AG09309 (cell line): Measurements from ENCODE around the gene GRIK3.

Experiments
- DNase-seq: peaks from one replicate; pipeline ENCODE4 v3.0.0-alpha.2; 2010; ENCODE audit warnings: low read depth
- H3K4me3 ChIP-seq: 2 replicates; pipeline ENCODE4 v1.5.1; 2011; ENCODE audit warnings: mild to moderate bottlenecking, low read depth, low read length, moderate library complexity; ENCODE audit not compliant: control insufficient read depth
- TF ChIP-seq, protein P1 (sequence below): IDR thresholded peaks from 2 replicates; pipeline ENCODE4 v1.5.1; 2011; ENCODE audit warnings: mild to moderate bottlenecking, low read depth, low read length, inconsistent platforms; ENCODE audit not compliant: insufficient read depth, control insufficient read depth; ENCODE audit errors: missing control alignments

The GRIK3 gene

DNA sequence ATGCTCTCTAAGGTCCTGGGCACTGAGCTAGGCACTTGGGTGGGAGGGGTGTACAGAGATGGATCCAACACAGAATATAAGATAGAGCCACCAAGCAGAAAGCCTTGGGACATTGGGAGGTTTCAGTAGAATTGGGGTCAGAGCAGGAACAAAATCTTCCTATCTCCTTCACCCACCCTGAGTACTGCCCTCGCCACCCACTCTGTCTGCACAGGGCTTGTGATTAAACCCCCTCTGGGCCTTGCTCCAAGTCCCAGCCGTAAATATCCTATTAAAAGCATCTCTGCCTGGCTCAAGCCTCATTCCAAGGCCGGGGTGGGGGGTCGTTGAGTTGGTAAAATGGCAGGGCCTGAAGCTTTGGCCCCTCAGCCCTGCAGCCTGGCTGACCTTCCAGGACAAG is 166.7 kb downstream of the GRIK3 start:
- no peak for DNase-seq

DNA sequence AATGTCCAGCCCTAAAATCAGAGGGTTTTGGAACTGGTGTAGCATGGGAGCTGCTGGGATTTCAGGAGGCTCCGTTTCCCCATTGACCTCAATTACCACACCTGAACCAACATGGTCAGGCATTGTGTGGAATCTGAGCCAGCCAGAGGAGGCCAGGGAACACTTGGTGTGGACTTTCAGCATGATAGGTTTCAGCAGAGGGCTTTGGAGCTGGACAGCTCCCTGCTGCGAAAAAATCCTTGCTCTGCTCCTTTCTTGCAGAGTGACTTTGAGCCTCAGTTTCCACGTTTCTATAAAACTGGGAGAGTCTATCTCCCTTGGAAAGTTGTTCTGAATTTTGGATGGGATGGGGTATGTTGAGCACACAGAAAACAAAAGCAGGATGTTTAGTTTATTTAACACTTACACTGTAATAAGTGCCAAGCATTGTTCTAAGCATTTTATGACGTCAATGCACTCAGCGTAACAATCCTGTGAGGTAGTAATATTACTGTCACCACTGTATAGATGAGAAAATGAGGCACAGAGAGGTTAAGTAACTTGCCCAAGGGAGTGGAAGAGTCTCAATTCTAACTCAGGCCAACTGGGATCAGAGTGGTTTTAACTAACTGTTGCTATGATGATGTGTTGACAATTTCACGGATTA is 168.0 kb downstream of the GRIK3 start:
- no peak overlapping the region for H3K4me3 ChIP-seq
- no peak for DNase-seq
- TF ChIP-seq, protein P1, sequence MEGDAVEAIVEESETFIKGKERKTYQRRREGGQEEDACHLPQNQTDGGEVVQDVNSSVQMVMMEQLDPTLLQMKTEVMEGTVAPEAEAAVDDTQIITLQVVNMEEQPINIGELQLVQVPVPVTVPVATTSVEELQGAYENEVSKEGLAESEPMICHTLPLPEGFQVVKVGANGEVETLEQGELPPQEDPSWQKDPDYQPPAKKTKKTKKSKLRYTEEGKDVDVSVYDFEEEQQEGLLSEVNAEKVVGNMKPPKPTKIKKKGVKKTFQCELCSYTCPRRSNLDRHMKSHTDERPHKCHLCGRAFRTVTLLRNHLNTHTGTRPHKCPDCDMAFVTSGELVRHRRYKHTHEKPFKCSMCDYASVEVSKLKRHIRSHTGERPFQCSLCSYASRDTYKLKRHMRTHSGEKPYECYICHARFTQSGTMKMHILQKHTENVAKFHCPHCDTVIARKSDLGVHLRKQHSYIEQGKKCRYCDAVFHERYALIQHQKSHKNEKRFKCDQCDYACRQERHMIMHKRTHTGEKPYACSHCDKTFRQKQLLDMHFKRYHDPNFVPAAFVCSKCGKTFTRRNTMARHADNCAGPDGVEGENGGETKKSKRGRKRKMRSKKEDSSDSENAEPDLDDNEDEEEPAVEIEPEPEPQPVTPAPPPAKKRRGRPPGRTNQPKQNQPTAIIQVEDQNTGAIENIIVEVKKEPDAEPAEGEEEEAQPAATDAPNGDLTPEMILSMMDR = no peak

More for the DNA sequence above, 166.7 kb downstream of the GRIK3 start:
- no peak overlapping the region for H3K4me3 ChIP-seq
- TF ChIP-seq, protein P1 = no peak

DNA sequence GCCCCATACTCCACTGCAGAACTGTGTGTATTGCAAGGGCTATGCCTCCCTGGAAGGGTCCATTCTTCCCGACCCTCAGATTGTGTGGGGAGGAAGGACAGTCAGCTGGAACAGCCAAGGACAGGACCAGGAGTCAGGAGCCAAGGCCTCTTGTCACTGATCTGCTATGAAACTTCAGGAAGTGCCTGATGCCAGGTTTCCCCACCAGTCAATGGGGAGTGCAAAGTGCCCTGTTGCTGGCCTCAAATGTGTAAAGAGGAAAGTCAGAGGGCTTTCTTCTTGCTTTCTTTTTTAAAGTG is 168.8 kb downstream of the GRIK3 start:
- no peak overlapping the region for H3K4me3 ChIP-seq
- TF ChIP-seq, protein P1 = no peak

DNA sequence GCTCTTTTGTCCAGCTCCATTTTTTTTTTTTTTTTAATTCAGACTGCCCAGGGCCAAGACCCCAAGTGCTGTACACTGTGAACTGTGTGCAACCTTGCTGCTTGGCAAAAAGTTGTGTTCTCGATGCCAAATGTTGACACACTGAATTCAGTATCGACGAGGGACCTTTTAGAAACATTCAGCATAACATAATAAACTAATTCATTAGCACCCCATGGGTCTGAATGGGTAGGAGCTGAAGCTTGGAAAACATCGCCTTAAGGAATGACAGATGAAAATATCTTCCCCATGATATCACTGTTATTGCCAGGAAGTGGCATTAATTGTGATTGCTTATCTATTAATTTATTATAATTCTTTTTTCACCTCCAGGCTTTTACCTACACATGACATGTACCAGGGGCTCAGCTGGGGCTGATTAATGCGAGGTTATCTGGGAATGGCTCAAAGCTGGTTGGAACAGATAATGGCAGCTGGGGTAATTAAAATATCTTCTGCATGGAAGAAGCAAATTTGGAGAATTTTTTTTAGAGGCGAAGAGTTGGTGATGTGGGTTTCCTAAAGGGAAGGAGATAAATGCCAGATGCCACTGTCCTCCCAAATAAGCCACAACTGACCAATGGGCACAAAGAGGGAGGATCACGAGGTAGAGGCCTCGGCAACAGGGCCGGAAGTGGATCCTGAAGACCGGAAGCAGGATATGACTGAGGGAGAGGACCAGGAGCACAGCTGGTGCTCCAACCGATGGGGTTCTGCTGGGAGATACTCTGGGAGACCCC is 169.3 kb downstream of the GRIK3 start:
- TF ChIP-seq, protein P1 = no peak
- no peak for DNase-seq
- no peak overlapping the region for H3K4me3 ChIP-seq

More for the DNA sequence above, 168.8 kb downstream of the GRIK3 start:
- no peak for DNase-seq

DNA sequence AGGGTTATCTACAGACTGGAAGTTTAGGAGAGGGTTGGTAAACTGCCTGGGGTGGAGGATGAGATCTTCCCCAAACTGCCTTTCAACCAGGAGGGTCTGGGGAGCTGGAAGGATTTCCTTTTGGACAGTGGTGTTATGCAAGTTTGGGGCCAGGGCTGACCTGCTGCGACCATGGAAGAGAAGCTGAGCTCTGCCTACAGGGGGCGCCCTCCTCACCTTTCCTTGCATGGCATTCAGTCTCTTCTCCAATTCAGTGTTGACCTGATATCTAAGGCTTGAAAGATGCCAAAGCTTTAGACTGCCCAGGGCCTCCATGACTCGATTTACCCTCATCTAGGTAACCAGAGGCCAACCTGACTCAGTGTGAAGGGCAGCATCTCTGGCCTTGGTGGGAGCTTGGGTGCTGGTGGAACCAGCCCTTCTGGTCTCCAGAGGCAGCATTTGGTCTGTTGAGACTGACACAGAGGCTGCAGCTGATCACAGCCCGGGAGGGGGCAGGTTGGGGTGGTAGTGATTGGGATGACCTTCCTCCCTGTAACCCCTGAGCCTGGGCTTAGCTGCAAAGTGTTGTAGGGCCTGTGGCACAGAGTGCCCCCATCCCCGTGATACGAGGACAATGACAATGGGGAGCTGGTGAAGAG is 170.0 kb downstream of the GRIK3 start:
- DNase-seq = no peak
- H3K4me3 ChIP-seq = no peak overlapping the region
- TF ChIP-seq, protein P1 = no peak

DNA sequence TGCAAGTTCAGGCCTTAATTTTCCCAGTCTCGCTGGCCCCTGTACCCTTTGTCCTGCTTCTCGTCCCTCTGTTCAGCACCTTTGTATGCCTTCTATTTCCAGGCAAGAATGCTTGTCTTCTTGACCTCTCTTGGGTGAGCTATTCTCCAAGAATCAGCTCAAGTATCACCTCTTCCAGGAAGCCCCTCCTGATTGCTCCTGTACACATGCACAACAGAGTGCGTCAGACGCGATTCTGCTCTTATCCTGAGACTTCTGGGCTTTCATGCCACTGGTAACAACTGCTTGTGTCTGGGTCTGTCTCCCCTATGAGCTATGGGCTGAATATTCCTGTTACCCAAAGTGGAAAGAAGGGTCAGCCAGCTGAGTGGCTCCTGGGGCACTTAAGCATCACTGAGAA is 170.8 kb downstream of the GRIK3 start:
- no peak overlapping the region for H3K4me3 ChIP-seq
- TF ChIP-seq, protein P1 = no peak
- no peak for DNase-seq
